ENCODE measurements around the gene NDUFA8. TPM values are rescaled to one million over a fixed set of nuclear protein-coding genes. Genes with fewer than 3 reads are reported as not detected.

The NDUFA8 gene
- 70.5 and 73.3 TPM in 2 replicates for total RNA-seq

GRCh38 chr9:122159026-122159924 lies at the start of gene NDUFA8, which contains the start of gene MORN5:
Gene NDUFA8, minus strand, starts transcription at chr9:122159779. Its CDS starts 102 bp downstream, at chr9:122159677.
Gene MORN5, plus strand, starts transcription at chr9:122159908. Its CDS starts 65 bp downstream, at chr9:122159973.

Other genes starting within 250 kb of the NDUFA8 start
- gene TTLL11, start 66.5 kb downstream of the NDUFA8 start, total RNA-seq, result 2.7 and 4.7 TPM in 2 replicates
- gene MORN5, start 129 bp upstream of the NDUFA8 start, total RNA-seq, result not detected in 2 replicates
- gene LHX6, start 69.2 kb upstream of the NDUFA8 start, total RNA-seq, result 16.9 and 17.3 TPM in 2 replicates
- gene RBM18, start 105.1 kb upstream of the NDUFA8 start, total RNA-seq, result 12.6 and 18.7 TPM in 2 replicates
- 32.5 and 32.7 TPM in 2 replicates for gene MRRF, start 105.1 kb upstream of the NDUFA8 start, total RNA-seq
- 0.59 and 1.5 TPM in 2 replicates for gene PTGS1, start 211.2 kb upstream of the NDUFA8 start, total RNA-seq